HG03521 (cell line): ENCODE results near the gene UNC5C.

Experiments used
- ATAC-seq: cut with Tn5 transposase; IDR thresholded peaks from one replicate; pipeline ENCODE4 v1.9.1; 2021; ENCODE audit warnings: mild to moderate bottlenecking, moderate library complexity; ENCODE audit not compliant: unreplicated experiment

The UNC5C gene

DNA sequence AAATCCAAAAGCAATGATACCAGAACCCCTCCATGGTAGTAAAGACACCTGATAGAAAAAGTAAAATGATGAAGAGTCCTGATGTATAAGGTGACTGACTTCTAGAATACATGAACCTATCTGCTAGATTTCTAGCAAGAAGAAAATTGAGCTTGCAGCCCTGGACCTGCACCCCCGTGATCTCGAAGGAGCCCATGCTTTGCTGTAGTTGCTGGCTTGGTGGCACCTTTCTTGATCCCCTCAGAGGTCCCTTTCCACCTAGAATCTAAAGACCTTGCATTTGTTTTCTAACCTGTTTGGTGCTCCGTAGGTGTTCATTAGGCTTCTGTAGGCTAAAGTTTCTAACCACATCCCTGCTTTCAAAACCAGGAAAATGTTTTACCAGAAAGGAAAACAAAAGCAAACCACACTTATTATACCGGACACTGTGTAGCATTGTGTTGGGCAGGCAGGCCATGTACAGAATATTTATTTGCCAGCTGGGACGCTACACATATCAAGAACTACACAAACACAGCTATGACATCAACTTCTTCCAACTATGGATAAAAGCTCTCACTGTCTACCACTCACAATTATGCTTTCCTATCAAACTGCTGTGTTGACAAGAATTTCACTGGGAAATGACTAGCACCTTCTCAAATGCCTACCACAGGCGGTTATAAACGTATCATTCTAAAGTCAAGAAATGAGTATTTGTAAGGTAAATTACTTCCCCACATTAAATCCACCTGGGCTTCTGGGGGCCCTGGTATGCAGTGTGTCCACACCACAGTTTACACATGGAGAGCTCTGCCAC is 316.2 kb downstream of the UNC5C start:
- no peak for ATAC-seq

GRCh38 chr4:95231681-95232080 is 317.1 kb downstream of the UNC5C start:
- no peak for ATAC-seq

GRCh38 chr4:95225849-95226248 is 322.9 kb downstream of the UNC5C start:
- ATAC-seq: no peak

DNA sequence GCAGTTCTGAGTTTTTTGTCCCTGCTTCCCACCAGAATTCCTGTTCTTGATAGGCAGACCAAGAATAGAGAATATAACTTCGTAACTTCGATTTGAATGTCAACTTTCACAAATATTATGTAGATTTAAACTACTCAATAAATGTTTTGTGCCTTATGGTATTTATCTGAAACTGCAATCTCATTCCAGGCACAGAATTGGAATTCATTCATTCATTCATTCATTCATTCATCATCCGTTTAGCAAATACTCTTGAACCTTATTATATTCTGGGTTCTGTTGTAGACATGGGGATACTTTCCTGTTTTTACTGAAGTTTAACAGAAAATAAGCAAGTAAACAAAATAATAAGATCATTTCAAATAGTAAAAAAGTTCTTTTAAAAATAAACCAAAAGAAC is 324.4 kb downstream of the UNC5C start:
- no peak for ATAC-seq

DNA sequence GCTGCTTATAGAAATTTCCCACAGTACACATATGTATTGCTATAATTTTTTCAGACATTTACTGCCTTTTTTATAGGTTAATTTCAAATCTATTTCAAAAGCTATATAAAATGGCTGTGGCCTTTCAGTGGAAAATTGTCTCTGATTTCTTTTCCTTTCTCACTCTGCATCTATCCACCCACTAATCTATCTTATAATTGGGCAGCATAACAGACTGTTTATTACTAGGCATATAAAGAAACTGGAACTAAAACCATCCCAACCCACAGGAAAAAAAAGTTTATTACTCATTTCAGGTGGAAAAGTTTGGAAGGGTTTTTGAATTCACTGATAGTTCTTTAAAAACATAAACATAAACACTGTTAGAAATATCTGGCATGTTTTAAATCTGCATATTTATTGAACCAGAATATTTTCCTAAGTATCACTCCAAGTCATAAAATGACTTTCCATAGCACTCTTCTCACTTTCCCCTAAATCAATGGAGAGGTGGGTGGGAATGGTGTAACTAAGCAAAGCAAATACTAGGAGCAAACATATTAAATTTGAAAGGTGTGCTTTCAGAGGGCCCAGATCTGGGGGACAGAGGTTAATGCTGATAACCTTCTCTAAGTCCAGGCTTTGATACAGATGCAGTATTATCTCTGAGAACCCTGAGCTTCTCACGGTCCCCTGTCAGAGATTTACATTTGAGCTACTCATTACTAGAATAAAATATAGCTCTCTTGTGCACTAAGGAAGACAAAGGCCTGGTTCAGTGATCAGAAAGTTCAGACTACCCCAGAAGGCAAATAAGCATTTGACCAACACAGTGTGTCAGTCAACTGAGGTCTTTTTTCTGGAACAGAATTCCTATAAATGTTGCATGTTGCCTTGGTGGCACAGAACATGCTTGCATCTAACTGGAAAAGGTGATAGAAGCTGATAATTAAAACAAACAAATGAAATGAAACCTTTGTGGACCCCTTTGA is 328.3 kb downstream of the UNC5C start:
- ATAC-seq: no peak

DNA sequence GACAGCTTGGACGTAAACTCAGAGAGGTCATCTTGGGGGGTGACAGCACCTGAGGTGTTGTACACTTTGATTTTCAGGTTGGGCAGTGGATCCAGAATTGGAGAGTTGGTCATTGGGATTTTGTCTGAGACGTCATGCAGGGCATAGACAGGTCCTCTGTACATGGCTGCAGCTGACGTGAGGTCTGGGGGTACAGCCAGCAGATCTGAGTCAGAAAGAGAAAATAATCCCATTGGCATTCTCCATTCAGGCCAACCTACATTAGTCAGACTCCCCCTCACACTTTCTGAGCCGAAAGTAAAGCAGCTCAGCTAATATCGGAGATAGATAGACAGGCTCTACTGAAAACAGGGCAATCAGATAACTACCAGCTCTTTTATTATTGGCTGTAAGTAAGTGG is 329.7 kb downstream of the UNC5C start:
- ATAC-seq: no peak

DNA sequence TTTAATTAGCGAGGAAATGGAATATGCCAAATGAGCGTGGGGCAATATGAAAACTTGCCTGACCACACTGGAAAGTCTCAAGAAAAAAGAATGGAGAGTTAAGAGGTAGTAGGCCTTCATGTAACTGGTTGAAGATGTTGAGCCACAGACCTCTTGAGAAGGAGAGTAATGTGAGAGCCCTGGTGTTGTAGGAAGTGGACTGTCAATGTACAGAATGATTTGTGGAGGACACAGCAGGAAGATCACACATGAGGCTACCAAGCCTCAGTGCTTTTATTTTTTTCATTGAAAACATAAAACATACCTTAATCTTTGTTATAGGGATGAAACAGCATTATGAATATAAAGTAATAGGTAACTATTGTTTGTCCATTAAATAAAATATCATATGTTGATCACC is 331.6 kb downstream of the UNC5C start:
- ATAC-seq: no peak

DNA sequence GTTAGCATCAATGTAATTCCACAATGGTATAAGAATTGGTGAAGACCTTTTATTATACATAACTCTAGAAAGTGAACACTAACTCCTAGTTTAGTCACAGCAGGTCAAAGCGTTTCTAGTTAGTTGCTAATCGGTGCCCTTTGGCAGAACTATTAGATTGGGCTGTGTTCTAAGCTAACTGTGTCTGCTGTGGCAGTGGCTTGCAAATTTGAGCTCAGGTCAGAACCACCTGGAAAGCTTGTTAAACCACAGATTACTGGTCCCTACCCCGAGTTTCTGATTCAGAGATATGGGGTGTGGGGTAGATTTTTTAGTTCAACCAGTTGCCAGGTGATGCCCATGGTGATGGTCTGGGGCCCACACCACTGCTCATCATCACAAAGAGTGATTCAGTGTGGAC is 332.1 kb downstream of the UNC5C start:
- no peak for ATAC-seq

DNA sequence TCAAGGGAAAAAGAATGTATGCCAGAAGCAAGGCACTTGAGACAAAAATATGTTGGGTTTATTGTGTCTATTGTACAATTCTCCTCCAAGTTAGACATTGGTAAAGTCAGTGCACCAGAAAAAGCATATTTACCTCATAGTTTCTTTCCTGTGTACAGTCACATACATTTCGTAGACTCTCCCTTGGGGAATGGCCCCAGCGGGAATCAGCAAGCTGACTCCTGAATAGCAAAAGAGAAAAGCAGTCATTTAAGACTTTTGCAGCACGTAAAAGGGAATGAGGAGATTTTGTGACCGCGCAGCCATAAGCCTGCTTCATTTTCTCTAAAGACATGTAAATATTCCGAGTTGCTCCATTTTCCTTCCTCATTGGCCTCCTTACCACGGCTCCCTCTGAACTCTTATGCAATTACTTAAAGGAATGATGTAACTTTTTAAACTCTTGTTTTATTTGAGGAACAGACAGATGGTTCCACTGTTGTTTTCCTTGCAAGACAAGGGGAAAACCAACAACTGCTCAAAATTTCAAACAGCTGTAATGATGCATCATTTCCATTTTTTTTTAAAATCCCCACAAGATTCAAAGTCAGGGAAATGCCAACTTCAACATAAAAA is 332.7 kb downstream of the UNC5C start:
- no peak for ATAC-seq

- no peak for ATAC-seq
These were observed 333.7 kb downstream of the UNC5C start for GRCh38 chr4:95215043-95215442.

DNA sequence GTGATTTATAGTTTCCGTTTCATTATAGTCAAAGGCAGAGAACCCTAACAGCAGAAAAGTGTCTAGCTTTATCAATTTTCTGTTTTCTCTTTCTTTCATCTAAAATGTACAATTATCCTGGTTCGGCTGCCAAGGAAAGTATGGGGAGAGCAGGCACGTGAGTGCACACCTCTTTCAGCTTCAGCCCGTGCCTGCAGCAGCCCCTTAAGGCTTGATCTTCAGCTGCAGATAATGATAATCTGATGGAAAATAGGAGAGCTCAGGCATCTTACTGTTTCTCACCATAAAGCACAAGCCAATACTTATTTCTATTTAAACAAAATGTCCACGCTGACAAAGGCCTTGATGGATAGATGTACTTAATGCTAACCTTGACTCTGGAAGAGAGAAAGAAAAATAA is 334.4 kb downstream of the UNC5C start:
- ATAC-seq: no peak

GRCh38 chr4:95213366-95213765 is 335.4 kb downstream of the UNC5C start:
- ATAC-seq: no peak

GRCh38 chr4:95212692-95213091 is 336.1 kb downstream of the UNC5C start:
- ATAC-seq: no peak

DNA sequence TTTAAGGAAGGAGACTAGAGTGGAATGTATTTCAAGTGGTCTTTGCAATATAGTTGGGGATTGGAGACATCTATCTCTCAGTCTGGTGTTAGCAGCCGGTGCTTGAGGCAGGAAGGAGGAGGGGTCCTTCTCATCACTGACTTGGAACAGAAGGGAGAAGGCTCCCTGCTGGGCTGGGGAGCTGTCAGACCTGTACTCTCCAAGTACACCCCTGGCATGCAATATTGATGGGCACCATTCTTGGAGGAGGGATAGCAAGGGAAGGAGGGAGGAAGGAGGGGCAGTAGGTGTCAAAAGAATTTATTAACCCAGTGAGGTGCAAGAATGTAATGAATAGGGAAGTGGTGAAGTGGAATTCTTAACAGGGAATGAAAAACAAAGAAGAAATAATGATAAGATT is 338.8 kb downstream of the UNC5C start:
- no peak for ATAC-seq

DNA sequence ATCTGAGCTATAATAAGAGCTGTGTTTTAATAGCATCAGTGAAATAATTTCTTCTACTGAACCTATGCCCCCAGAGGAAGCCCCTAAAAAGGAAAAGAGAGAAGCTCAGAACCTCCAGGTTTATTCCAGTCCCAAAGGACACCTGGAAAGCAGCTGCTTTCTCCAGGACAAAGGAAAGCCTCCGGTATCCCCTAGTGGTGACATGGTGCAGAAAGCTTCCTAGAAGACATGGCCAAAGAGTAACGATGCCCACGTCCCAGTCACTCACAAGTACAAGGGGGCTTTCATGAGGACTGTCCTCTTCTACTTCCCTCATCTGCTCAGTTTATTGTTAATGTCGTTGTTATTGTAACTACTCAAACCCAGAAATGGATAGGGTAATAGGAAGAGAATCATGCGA is 343.9 kb downstream of the UNC5C start:
- no peak for ATAC-seq

GRCh38 chr4:95204267-95204844 is 344.4 kb downstream of the UNC5C start:
- no peak for ATAC-seq

DNA sequence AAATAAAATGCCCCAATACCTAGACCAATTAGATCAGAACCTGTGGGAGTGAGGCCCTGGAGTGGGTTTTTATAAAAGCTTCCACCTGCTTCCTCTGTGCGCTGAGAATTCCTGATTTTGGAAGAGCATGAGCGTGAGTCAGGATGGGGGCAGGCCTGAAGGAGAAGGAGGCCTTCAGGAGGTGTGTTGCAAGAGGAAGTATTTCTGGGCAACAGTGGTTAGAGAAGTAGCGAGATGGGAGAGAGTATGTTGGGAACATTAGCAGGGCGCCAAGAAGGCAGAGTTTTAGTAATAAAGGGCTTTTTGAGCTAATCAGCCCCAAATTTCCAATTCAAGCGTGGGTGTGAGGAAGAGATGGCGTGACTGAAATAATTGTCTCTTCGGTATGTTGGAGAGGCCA is 349.8 kb downstream of the UNC5C start:
- ATAC-seq: no peak

- no peak for ATAC-seq
These were observed 351.4 kb downstream of the UNC5C start for GRCh38 chr4:95197353-95197752.

DNA sequence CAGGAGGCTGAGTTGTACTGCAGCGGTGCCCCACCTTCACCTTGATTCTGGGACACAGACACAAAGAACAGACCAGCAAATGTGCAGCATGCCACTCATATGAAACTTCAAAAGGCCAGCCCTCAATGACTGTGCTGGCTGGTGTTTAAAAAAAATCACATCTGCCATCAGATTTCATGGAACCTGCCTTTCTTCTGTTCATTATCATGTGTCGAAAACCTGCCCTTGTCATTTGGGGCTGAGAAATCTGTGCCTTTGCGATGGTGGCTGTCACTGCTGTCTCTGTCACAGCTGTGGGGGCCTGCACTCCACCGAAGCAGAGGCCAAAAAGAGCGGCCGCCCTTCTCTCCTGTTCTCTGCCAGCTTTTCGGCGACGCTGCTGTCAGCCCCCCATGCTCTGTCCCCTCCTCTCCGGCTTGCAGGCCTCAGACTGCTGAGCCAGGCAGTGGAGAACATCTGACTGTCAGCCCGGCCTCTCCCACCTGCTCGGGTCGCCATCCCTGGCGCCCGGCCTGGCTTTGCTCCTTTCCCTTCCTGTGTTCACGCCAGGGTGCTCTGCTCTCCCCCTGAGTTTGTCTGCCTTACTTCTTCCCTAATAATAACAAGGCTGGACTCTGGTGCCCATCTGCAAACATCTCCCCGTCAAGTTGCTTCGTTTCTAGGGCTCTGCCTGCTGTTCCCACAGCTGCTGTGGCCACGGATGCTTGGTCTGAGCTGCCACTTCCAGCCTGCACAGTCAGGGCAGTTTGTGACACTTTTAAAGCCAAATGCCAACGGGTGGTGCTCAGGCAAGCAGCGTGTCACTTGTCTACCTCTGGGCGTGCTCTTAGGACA is 355.2 kb downstream of the UNC5C start:
- no peak for ATAC-seq

DNA sequence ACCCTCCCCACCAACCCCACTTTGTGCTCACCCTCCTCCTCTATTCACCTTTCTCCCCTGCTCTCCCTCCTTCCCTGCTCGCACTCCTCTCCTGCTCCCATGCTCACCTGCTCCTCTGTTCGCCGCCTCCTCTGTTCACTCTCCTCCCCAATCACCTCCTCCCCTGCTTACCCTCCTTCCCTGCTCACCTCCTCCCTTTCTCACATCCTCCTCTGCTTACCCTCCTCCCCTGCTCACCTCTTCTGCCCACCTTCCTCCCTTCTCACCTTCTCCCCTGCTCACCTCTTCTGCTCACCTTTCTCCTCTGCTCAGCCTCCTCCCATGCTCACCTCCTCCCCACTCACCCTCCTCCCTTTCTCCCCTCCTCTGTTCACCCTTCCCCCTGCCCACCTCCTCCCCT is 357.2 kb downstream of the UNC5C start:
- ATAC-seq: no peak
